K562 (cell line): ENCODE data around the gene ETV4. TPM values are rescaled to one million over a fixed set of nuclear protein-coding genes. Genes with fewer than 3 reads are reported as not detected.

ENCODE experiments used
- ATAC-seq: fragments of 200-7000 bp; cut with Tn5 transposase; 3 replicates; pipeline ENCODE4 v1.9.1; 2020; ENCODE audit warnings: moderate library complexity
- BruUV-seq: library from RNA; stranded (reverse); fragments of 400-500 nt; replicated peaks from 2 replicates; lab custom pipeline; 2021; lab: Mats Ljungman, UMichigan
- CTCF ChIA-PET: fragments of 300-600 bp; formaldehyde crosslinking; extraction: SDS; loops from one replicate; lab custom pipeline; 2021; ENCODE audit warnings: low intra/inter-chr PET ratio; lab: Yijun Ruan, JAX
- POLR2A ChIA-PET: fragments of 300-600, 350-650 bp; sonication (Branson Sonifier 250); formaldehyde crosslinking; extraction: SDS; loops from one replicate; lab custom pipeline; 2021; ENCODE audit warnings: antibody characterized with exemption, inconsistent platforms; lab: Yijun Ruan, JAX
- DNase-seq, 4 experiments: peaks; one replicate each; pipeline versions ENCODE4 v3.0.0 to v3.0.0-alpha.2; 2011 to 2018; ENCODE audit warnings: low spot score in 3 of 4, mixed read lengths in 3 of 4; ENCODE audit errors: extremely low read depth in 1 of 4
- FAIRE-seq: peaks from 2 replicates; lab custom pipeline; 2011; peaks lifted over from hg19 to GRCh38; lab: Jason Lieb, UNC
- H2AFZ ChIP-seq: 2 replicates; pipeline ENCODE4 v1.6.0; 2011; ENCODE audit warnings: low read depth, low read length, control low read depth, inconsistent platforms
- H3K27ac ChIP-seq: fragments of 200-600 bp; 3 replicates; pipeline ENCODE4 v1.8.0; 2011; ENCODE audit warnings: low read depth, mild to moderate bottlenecking, control low read depth, inconsistent platforms, low read length, moderate library complexity, mixed read lengths; ENCODE audit errors: extremely low read depth
- H3K27me3 ChIP-seq, 2 experiments: fragments of 300-600 bp in 1 of 2; 2 replicates in 1 of 2; 3 replicates in 1 of 2; pipeline versions ENCODE4 v1.6.0 to v1.8.0; 2011; ENCODE audit warnings: inconsistent platforms in 2 of 2, low read length in 2 of 2, mild to moderate bottlenecking in 1 of 2, mixed read lengths in 1 of 2, moderate library complexity in 1 of 2; ENCODE audit not compliant: control insufficient read depth in 2 of 2, insufficient read depth in 2 of 2
- H3K36me3 ChIP-seq: fragments of 300-600 bp; 3 replicates; pipeline ENCODE4 v1.8.0; 2011; ENCODE audit warnings: mild to moderate bottlenecking, low read length, inconsistent platforms; ENCODE audit not compliant: control insufficient read depth, insufficient read depth
- H3K4me1 ChIP-seq, 2 experiments: fragments of 200-600 bp in 1 of 2; replicated peaks in 1 of 2; 2 replicates in 1 of 2; 3 replicates in 1 of 2; pipeline versions ENCODE4 v1.5.1 to v1.8.0; 2011; ENCODE audit warnings: inconsistent platforms in 2 of 2, low read length in 2 of 2, mild to moderate bottlenecking in 1 of 2, mixed read lengths in 1 of 2, moderate library complexity in 1 of 2; ENCODE audit not compliant: control insufficient read depth in 2 of 2, insufficient read depth in 2 of 2
- H3K4me2 ChIP-seq: 2 replicates; pipeline ENCODE4 v1.6.1; 2011; ENCODE audit warnings: low read length, control low read depth, inconsistent platforms, mixed read lengths; ENCODE audit not compliant: insufficient read depth
- H3K4me3 ChIP-seq: fragments of 200-600 bp; sonication (generic), shearing (Covaris generic); 2 replicates; pipeline ENCODE4 v1.5.1; 2016; ENCODE audit warnings: control low read depth, inconsistent platforms
- H3K79me2 ChIP-seq: fragments of 200-600 bp; 3 replicates; pipeline ENCODE4 v1.8.0; 2011; ENCODE audit warnings: low read length, inconsistent platforms; ENCODE audit not compliant: control insufficient read depth, insufficient read depth
- H3K9ac ChIP-seq, 2 experiments: 2 replicates each; pipeline versions ENCODE4 v1.6.0 to v1.6.1; 2011; ENCODE audit warnings: low read depth in 2 of 2, low read length in 2 of 2, control low read depth in 1 of 2, inconsistent platforms in 1 of 2, mild to moderate bottlenecking in 1 of 2, mixed read lengths in 1 of 2; ENCODE audit not compliant: insufficient read depth in 1 of 2
- H3K9me1 ChIP-seq: one replicate; pipeline ENCODE4 v1.6.0; 2011; ENCODE audit warnings: inconsistent platforms, mild to moderate bottlenecking, low read length, moderate library complexity; ENCODE audit not compliant: control insufficient read depth, insufficient read depth
- H3K9me3 ChIP-seq: replicated peaks from 2 replicates; pipeline ENCODE4 v1.5.1; 2011; ENCODE audit warnings: low read depth, low read length, inconsistent platforms; ENCODE audit not compliant: control insufficient read depth, insufficient read depth
- H4K20me1 ChIP-seq: replicated peaks from 2 replicates; pipeline ENCODE4 v1.6.1; 2011; ENCODE audit warnings: low read length, inconsistent platforms, mixed read lengths; ENCODE audit not compliant: control insufficient read depth, insufficient read depth
- ARID1B ChIP-seq: fragments of 450-650 bp; IDR thresholded peaks from 2 replicates; pipeline ENCODE4 v1.6.1; 2016; ENCODE audit warnings: antibody characterized with exemption, mild to moderate bottlenecking, inconsistent platforms
- DPF2 ChIP-seq: fragments of 450-650 bp; IDR thresholded peaks from 2 replicates; pipeline ENCODE4 v1.6.1; 2016
- ETV1 ChIP-seq: fragments of 450-650 bp; conservative IDR thresholded peaks from 2 replicates; pipeline ENCODE4 v1.6.1; 2016; ENCODE audit warnings: missing genetic modification characterization, control low read depth, low read depth, missing compliant biosample characterization
- ETV5 ChIP-seq: sonication (generic); formaldehyde crosslinking; IDR thresholded peaks from 2 replicates; pipeline ENCODE4 v1.4.0; 2020; ENCODE audit warnings: low read depth, mild to moderate bottlenecking, missing genetic modification reagents
- GABPB1 ChIP-seq: sonication (generic); formaldehyde crosslinking; IDR thresholded peaks from 2 replicates; pipeline ENCODE4 v1.8.0; 2022; ENCODE audit warnings: mild to moderate bottlenecking, missing genetic modification reagents
- PRDM10 ChIP-seq: fragments of 450-650 bp; IDR thresholded peaks from 2 replicates; pipeline ENCODE4 v1.6.1; 2018; ENCODE audit not compliant: partially characterized antibody
- SMARCA5 ChIP-seq: fragments of 450-650 bp; IDR thresholded peaks from 2 replicates; pipeline ENCODE4 v1.6.1; 2016
- TCF3 ChIP-seq: sonication (generic); formaldehyde crosslinking; IDR thresholded peaks from 2 replicates; pipeline ENCODE4 v1.4.0; 2020; ENCODE audit warnings: mild to moderate bottlenecking, missing genetic modification reagents
- WGBS: fragments of 100-300 bp; shearing (Covaris generic); methylation state at CpG from one replicate; pipeline ENCODE4 v1.1.6; 2016; ENCODE audit warnings: low coverage, mixed read lengths; ENCODE audit not compliant: insufficient coverage; ENCODE audit errors: missing lambda C conversion rate; 5-methylcytosine and 5-hydroxymethylcytosine counted together
- in situ Hi-C: fragments of 300-500 bp; cut with MboI; formaldehyde crosslinking; loops from 4 replicates; pipeline ENCODE4 v1.15.0; 2018; ENCODE audit warnings: inconsistent platforms, mixed read lengths
- intact Hi-C: fragments of 100-400 bp; cut with micrococcal nuclease; formaldehyde crosslinking; loops from 2 replicates; pipeline ENCODE4 v1.14.2; 2022
- polyA plus RNA-seq, 8 experiments: library from polyadenylated mRNA; depleted of rRNA in 4 of 8; stranded (reverse) in 5 of 8; unstranded in 3 of 8; fragments of >200 nt; fragmentation: Nextera tagmentation in 2 of 8; fragmentation: Illumina TruSeq in 1 of 8; extraction: Ambion mirVana in 2 of 8; extraction: Trizol in 1 of 8; gene quantifications; 2 replicates each; pipeline versions ENCODE4 v1.2.1 to v1.2.3, GENCODE V29; 2011 to 2014; ENCODE audit warnings: inconsistent platforms in 1 of 8, missing spikeins in 1 of 8
- total RNA-seq, 7 experiments: library from RNA; depleted of rRNA in 6 of 7; stranded (reverse); fragments of >200 nt in 6 of 7; fragmentation: Illumina TruSeq in 2 of 7; extraction: Trizol in 2 of 7; gene quantifications; 2 replicates each; pipeline versions ENCODE4 v1.2.1 to v1.2.3, GENCODE V29; 2011 to 2021; ENCODE audit warnings: low replicate concordance in 1 of 7
- TF ChIP-seq, protein P1 (sequence below), 2 experiments: IDR thresholded peaks in 1 of 2; conservative IDR thresholded peaks in 1 of 2; 2 replicates each; pipeline ENCODE4 v1.6.1; 2016; ENCODE audit warnings: low read depth in 2 of 2, mild to moderate bottlenecking in 1 of 2, missing compliant biosample characterization in 1 of 2, missing genetic modification characterization in 1 of 2, moderate library complexity in 1 of 2
- TF ChIP-seq, protein P2 (sequence below): sonication (generic); formaldehyde crosslinking; IDR thresholded peaks from 2 replicates; pipeline ENCODE4 v1.8.0; 2022; ENCODE audit warnings: missing genetic modification reagents, mild to moderate bottlenecking, moderate library complexity, borderline replicate concordance
- TF ChIP-seq, protein P3 (sequence below), 2 experiments: fragments of 450-650 bp in 1 of 2; sonication (generic) in 1 of 2; formaldehyde crosslinking in 1 of 2; IDR thresholded peaks in 1 of 2; conservative IDR thresholded peaks in 1 of 2; 2 replicates each; pipeline versions ENCODE4 v1.6.1 to v1.8.1; 2016 to 2023; ENCODE audit warnings: mild to moderate bottlenecking in 2 of 2, moderate library complexity in 2 of 2, inconsistent platforms in 1 of 2, missing genetic modification reagents in 1 of 2

The ETV4 gene
- total and polyA plus RNA-seq, 9 of the 15 experiments (the other 6 are each of a cell fraction or from before 2014, with no cell fraction given), result 5.5 to 66.3 (median 28.2) TPM

DNA sequence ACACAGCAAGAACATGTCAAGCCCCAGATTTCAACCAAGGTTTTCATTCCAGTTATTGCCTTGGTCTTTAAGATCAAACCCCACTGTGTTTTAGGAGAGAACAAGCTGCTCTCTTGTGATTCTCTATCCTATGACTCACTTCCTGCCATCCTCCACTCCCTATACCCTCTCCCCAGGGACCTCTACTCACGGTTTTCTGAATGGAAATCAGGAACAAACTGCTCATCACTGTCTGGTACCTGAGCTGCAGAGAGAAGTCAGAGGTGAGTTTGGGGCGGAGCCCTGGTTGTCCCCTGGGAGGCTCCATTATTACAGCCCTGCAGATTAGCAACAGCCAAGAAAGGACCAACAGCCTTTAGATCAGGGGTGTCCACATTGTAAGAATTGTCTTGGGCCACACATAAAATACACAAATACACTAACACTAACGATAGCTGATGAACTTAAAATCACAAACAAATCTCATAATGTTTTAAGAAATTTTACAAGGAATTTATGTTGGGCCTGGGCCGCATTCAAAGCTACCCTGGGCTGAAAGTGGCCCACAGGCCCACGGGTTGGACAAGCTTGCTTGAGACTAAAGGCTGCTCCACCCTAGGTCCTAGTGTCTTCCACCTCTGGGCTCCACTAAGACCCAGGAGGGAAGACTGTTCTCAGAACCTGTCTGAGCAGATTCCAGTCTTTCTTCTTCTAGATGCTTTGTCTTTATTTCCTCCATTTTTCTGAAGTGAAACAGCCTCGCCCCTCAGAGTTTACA, 9.7 kb downstream of the ETV4 start:
- ATAC-seq, result peak; percentile 28
- in situ Hi-C loops (no loop called here), intact Hi-C loops (no loop called here)
- Histone ChIP-seq H3K4me3 (no peak overlapping the region), H3K27me3 (no peaks in the 10 kb centered on the region), H3K4me2 (no peak overlapping the region), H3K36me3 (peaks cover 24% of the 10 kb centered on the region), H3K79me2 (peaks cover 3% of the 10 kb centered on the region; the same call in 1 of the 3 replicates), H3K9ac (peak overlapping the region in 1 of 2 experiments; percentile 32; a peak in 1 of 4 replicates), H3K9me1 (no peaks in the 10 kb centered on the region), H4K20me1 (no peaks in the 10 kb centered on the region), H3K27ac (peak overlapping the region; percentile 26; the same call in 2 of the 3 replicates), H3K4me1 (peaks cover 3 to 26% of the 10 kb centered on the region in 2 experiments), H2AFZ (no peak overlapping the region), H3K9me3 (no peaks in the 10 kb centered on the region)
- FAIRE-seq, result peak; percentile 59
- ChIA-PET POLR2A (interaction anchor here (0.6 to 2.5 kb wide), 7 partner anchors 10 to 281 kb away, joined by 3 to 11 read pairs (median 3); partner anchors contain the start of gene ETV4), CTCF (no interaction called here)
- peak in 3 of 4 experiments; percentile 32 to 51 (median 35) for DNase-seq
- no TSS peak for BruUV-seq
- 57% methylated on average over 6 of the region's 6 CpGs for WGBS
- TF ChIP-seq, protein P1, sequence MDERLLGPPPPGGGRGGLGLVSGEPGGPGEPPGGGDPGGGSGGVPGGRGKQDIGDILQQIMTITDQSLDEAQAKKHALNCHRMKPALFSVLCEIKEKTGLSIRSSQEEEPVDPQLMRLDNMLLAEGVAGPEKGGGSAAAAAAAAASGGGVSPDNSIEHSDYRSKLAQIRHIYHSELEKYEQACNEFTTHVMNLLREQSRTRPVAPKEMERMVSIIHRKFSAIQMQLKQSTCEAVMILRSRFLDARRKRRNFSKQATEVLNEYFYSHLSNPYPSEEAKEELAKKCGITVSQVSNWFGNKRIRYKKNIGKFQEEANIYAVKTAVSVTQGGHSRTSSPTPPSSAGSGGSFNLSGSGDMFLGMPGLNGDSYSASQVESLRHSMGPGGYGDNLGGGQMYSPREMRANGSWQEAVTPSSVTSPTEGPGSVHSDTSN (CRISPR knock-in tag; IDR thresholded peaks at IDR 0.05; ENCODE audit: low read depth), result no peak
- TF ChIP-seq, protein P1 (tag; conservative IDR thresholded peaks at IDR 0.05; ENCODE audit: low read depth), result no peak
- 0 out of 2 replicates have a peak, but pooled peaks have one; percentile 30 for TF ChIP-seq ARID1B
- TF ChIP-seq TCF3 (CRISPR knock-in tag), result no peak
- TF ChIP-seq, protein P2, sequence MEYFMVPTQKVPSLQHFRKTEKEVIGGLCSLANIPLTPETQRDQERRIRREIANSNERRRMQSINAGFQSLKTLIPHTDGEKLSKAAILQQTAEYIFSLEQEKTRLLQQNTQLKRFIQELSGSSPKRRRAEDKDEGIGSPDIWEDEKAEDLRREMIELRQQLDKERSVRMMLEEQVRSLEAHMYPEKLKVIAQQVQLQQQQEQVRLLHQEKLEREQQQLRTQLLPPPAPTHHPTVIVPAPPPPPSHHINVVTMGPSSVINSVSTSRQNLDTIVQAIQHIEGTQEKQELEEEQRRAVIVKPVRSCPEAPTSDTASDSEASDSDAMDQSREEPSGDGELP (CRISPR knock-in tag), result 0 out of 2 replicates have a peak, but pooled peaks have one; percentile 17
- peak; percentile 79 for TF ChIP-seq PRDM10
- peak; percentile 51; the same call in 1 of the 2 replicates for TF ChIP-seq ETV1 (tag)
- TF ChIP-seq SMARCA5, result no peak
- 0 out of 2 replicates have a peak, but pooled peaks have one; percentile 22 for TF ChIP-seq ETV5
- TF ChIP-seq GABPB1 (CRISPR knock-in tag), result 0 out of 2 replicates have a peak, but pooled peaks have one; percentile 30
- TF ChIP-seq, protein P3, sequence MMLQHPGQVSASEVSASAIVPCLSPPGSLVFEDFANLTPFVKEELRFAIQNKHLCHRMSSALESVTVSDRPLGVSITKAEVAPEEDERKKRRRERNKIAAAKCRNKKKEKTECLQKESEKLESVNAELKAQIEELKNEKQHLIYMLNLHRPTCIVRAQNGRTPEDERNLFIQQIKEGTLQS (IDR thresholded peaks at IDR 0.05), result peak; percentile 62
- TF ChIP-seq, protein P3 (CRISPR knock-in tag; conservative IDR thresholded peaks at IDR 0.05), result no peak
- 0 out of 2 replicates have a peak, but pooled peaks have one; percentile 39 for TF ChIP-seq DPF2
